Body of pancreas (tissue), 4 donors: ENCODE data around the gene ESYT2.

Source experiments
- CTCF ChIP-seq, 7 experiments: fragments of 450-650 bp in 4 of 7; fragments of 200-600 bp in 3 of 7; sonication (generic) in 3 of 7; IDR thresholded peaks; one replicate each; pipeline ENCODE4 v1.5.1; 2016 to 2019; ENCODE audit warnings: antibody characterized with exemption in 7 of 7
- POLR2A ChIP-seq, 3 donors: fragments of 450-650 bp; IDR thresholded peaks; one replicate each; pipeline ENCODE4 v1.6.1; 2016; ENCODE audit warnings: antibody characterized with exemption in 3 of 3, mild to moderate bottlenecking in 2 of 3

DNA sequence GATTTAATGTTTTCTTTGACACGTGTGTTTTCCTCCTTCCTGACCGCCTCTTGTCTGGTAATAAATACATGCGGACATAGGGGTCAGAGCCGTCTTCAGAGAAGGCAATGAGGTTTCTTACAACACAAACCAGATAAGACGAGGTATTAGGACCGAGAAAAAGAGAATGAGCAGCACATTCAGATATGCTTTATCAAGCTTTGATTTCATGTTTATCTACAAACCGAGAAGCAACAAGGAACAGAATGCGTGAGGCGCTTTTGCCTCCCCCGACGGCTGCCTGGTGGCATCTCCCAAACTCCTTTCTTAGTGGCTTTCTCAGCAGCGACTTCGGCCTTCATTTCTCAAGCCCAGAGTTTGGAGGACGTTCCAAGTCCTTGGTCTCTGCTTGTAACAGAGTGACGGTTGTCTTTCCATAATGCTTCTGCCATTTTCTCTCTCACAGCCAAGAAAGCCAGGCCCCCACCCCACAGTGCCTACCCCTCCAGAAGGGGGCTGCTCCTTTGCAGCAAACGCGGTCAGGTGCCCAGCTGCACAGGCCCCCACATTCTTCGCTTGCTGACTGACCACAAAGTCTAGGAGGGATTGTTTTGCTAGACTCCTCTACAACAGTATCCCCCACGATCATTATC lies 92.1 kb downstream of the ESYT2 start:
- TF ChIP-seq CTCF (IDR thresholded peaks at IDR 0.05) (no peak), POLR2A (IDR thresholded peaks at IDR 0.05) (no peak)
